Chondrocyte (in vitro differentiated cells): ENCODE data around the gene CACNA1G. TPM values are rescaled to one million over a fixed set of nuclear protein-coding genes. Genes with fewer than 3 reads are reported as not detected.

ENCODE experiments used
- DNase-seq: peaks from one replicate; pipeline ENCODE4 v3.0.0; 2021; ENCODE audit warnings: mixed read lengths, low spot score
- H3K27ac Mint-ChIP-seq: one replicate; pipeline ENCODE4 v1.8.0; 2021; ENCODE audit warnings: mild to moderate bottlenecking, moderate library complexity, mixed read lengths; ENCODE audit not compliant: unreplicated experiment
- H3K27me3 Mint-ChIP-seq: 2 replicates; pipeline ENCODE4 v1.8.0; 2021; ENCODE audit warnings: low read depth, mixed read lengths
- H3K36me3 Mint-ChIP-seq: 2 replicates; pipeline ENCODE4 v1.8.0; 2021; ENCODE audit warnings: low read depth, mixed read lengths
- H3K4me1 Mint-ChIP-seq: 2 replicates; pipeline ENCODE4 v1.8.0; 2021; ENCODE audit warnings: low read depth, mild to moderate bottlenecking, mixed read lengths
- H3K4me3 Mint-ChIP-seq: one replicate; pipeline ENCODE4 v1.8.0; 2021; ENCODE audit warnings: mild to moderate bottlenecking, moderate library complexity, mixed read lengths; ENCODE audit not compliant: unreplicated experiment
- H3K9me3 Mint-ChIP-seq: 2 replicates; pipeline ENCODE4 v1.8.0; 2021; ENCODE audit warnings: low read depth, mixed read lengths
- CTCF ChIP-seq: fragments of 200-600 bp; sonication (generic); IDR thresholded peaks from 2 replicates; pipeline ENCODE4 v1.5.0; 2021; ENCODE audit warnings: antibody characterized with exemption, mild to moderate bottlenecking, moderate library complexity
- total RNA-seq: library from RNA; stranded (reverse); gene quantifications from 3 replicates; pipeline ENCODE4 v1.2.1, GENCODE V29; 2021

CACNA1G gene
- total RNA-seq, 1 donor from 2014 or later: 0.10 TPM

GRCh38 chr17:50657054-50657453 lies 96.5 kb downstream of the CACNA1G start:
- Mint-ChIP-seq H3K4me3 (no peak overlapping the region), H3K9me3 (no peaks in the 10 kb centered on the region), H3K4me1 (peaks cover 22% of the 10 kb centered on the region), H3K36me3 (no peaks in the 10 kb centered on the region), H3K27me3 (no peaks in the 10 kb centered on the region), H3K27ac (no peak overlapping the region)
- TF ChIP-seq CTCF: no peak
- no peak for DNase-seq

GRCh38 chr17:50657627-50658026 lies 97.1 kb downstream of the CACNA1G start:
- H3K27me3 Mint-ChIP-seq: no peaks in the 10 kb centered on the region
- H3K36me3 Mint-ChIP-seq: no peaks in the 10 kb centered on the region
- H3K9me3 Mint-ChIP-seq: no peaks in the 10 kb centered on the region

GRCh38 chr17:50658616-50659015 lies 98.1 kb downstream of the CACNA1G start:
- Mint-ChIP-seq H3K36me3 (no peaks in the 10 kb centered on the region), H3K9me3 (no peaks in the 10 kb centered on the region), H3K27me3 (no peaks in the 10 kb centered on the region), H3K27ac (no peak overlapping the region), H3K4me3 (no peak overlapping the region), H3K4me1 (peaks cover 25% of the 10 kb centered on the region)
- DNase-seq: no peak
- no peak for TF ChIP-seq CTCF

More at GRCh38 chr17:50657627-50658026, 97.1 kb downstream of the CACNA1G start:
- no peak for DNase-seq
- Mint-ChIP-seq H3K4me3 (no peak overlapping the region), H3K27ac (no peak overlapping the region), H3K4me1 (peaks cover 25% of the 10 kb centered on the region)
- no peak for TF ChIP-seq CTCF

- DNase-seq: no peak
- H3K27me3 Mint-ChIP-seq: no peaks in the 10 kb centered on the region
- no peaks in the 10 kb centered on the region for H3K36me3 Mint-ChIP-seq
- peaks cover 25% of the 10 kb centered on the region for H3K4me1 Mint-ChIP-seq
- no peak overlapping the region for H3K4me3 Mint-ChIP-seq
- no peak overlapping the region for H3K27ac Mint-ChIP-seq
- no peaks in the 10 kb centered on the region for H3K9me3 Mint-ChIP-seq
- TF ChIP-seq CTCF: no peak
Measured at GRCh38 chr17:50659179-50659578, 98.7 kb downstream of the CACNA1G start.

GRCh38 chr17:50660042-50660886 lies 99.7 kb downstream of the CACNA1G start:
- no peak for TF ChIP-seq CTCF

More at GRCh38 chr17:50660042-50660886, 99.7 kb downstream of the CACNA1G start:
- H3K4me3 Mint-ChIP-seq: no peak overlapping the region
- DNase-seq: no peak
- H3K9me3 Mint-ChIP-seq: no peaks in the 10 kb centered on the region
- no peaks in the 10 kb centered on the region for H3K27me3 Mint-ChIP-seq
- peaks cover 25% of the 10 kb centered on the region for H3K4me1 Mint-ChIP-seq
- peak overlapping the region; percentile 57 for H3K27ac Mint-ChIP-seq
- no peaks in the 10 kb centered on the region for H3K36me3 Mint-ChIP-seq
